ENCODE results near the gene BEND6. TPM values are rescaled to one million over a fixed set of nuclear protein-coding genes. Genes with fewer than 3 reads are reported as not detected.

The BEND6 gene
- total and polyA plus RNA-seq, 2 donors (not counting 3 experiments of a cell fraction or from before 2014, with no cell fraction given), result 0.15 to 0.66 TPM

GRCh38 chr6:56970849-56971248 lies 15.9 kb downstream of the BEND6 start:
- Histone ChIP-seq H3K27me3 (ENCODE audit: control insufficient read depth in 2 of 2, insufficient read depth in 2 of 2, low read length in 2 of 2) (no peaks in the 10 kb centered on the region), H3K4me2 (ENCODE audit: insufficient read depth, low read length) (no peak overlapping the region), H3K9ac (replicated peaks; ENCODE audit: extremely low read depth, insufficient read depth, low read length) (no peak overlapping the region), H3K4me3 (replicated peaks in 1 of 3; ENCODE audit: insufficient read depth in 1 of 3, low read depth in 1 of 3, low read length in 3 of 3) (no peak overlapping the region), H3K9me1 (replicated peaks; ENCODE audit: control insufficient read depth, extremely low read depth, insufficient read depth, low read length) (no peaks in the 10 kb centered on the region), H3K9me3 (replicated peaks; ENCODE audit: control insufficient read depth, insufficient read depth, low read length) (no peaks in the 10 kb centered on the region), H3K27ac (ENCODE audit: insufficient read depth, low read depth, low read length) (no peak overlapping the region), H3K79me2 (ENCODE audit: control insufficient read depth, insufficient read depth, low read length) (no peaks in the 10 kb centered on the region), H2AFZ (ENCODE audit: low read depth, low read length) (no peak overlapping the region), H3K4me1 (ENCODE audit: control insufficient read depth, extremely low read depth, insufficient read depth, low read length) (no peaks in the 10 kb centered on the region), H4K20me1 (replicated peaks; ENCODE audit: control insufficient read depth, extremely low read depth, insufficient read depth, low read length) (no peaks in the 10 kb centered on the region), H3K36me3 (ENCODE audit: control insufficient read depth in 2 of 2, extremely low read depth in 1 of 2, insufficient read depth in 2 of 2, low read length in 2 of 2) (no peaks in the 10 kb centered on the region)
- POLR2A ChIA-PET, result no interaction called here
- no peak for TF ChIP-seq MYC (IDR thresholded peaks at IDR 0.05; ENCODE audit: low read depth, low read length)
- TF ChIP-seq GATA2 (IDR thresholded peaks at IDR 0.05; ENCODE audit: insufficient read depth, insufficient read length, low read depth, low read length), result no peak
- FAIRE-seq (no peak), DNase-seq (ENCODE audit: low read depth, low spot score) (no peak)
- no TSS peak for BruUV-seq (replicated peaks)
- CTCF ChIA-PET, result interaction anchor here (1.0 kb wide), 1 partner anchor 25 kb away, joined by 3 read pairs; no protein-coding TSS in a partner anchor
- dilution Hi-C loops (cut with MboI; ENCODE audit: extremely low pct_ligation_motif_present, low sequenced_read_pairs) (no loop called here), intact Hi-C loops (cut with micrococcal nuclease) (no loop called here)

DNA sequence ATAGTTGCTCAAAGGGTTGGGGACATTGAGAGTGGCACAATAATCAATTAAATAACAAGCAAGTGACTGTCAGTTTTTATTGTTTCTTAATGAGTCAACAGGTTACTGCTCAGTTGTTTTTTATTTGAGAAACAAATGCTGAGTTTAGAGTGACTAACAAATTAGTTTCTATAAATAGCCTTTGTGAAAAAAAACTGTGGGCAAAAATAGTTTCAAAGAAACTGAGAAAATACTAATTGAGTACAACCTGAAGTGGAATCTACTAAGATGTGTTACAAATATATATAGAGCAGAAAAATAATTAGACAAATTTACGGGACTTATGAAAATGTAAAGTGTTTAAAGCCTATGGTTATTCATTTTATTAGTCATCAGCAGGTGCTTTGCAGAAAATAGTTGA lies 22.3 kb downstream of the BEND6 start:
- TF ChIP-seq POLR2AphosphoS5 (IDR thresholded peaks at IDR 0.05; ENCODE audit: insufficient read depth, low read depth, low read length) (no peak), POLR2A (IDR thresholded peaks at IDR 0.05; ENCODE audit: low read depth, low read length) (no peak), JUN (IDR thresholded peaks at IDR 0.05; ENCODE audit: borderline replicate concordance, insufficient read depth, insufficient read length, low read depth) (no peak), FOS (IDR thresholded peaks at IDR 0.05; ENCODE audit: borderline replicate concordance, insufficient read depth, low read length) (no peak), EZH2 (IDR thresholded peaks at IDR 0.05; ENCODE audit: borderline replicate concordance, low read depth, low read length, severe bottlenecking) (no peak), MYC (IDR thresholded peaks at IDR 0.05; ENCODE audit: low read depth, low read length) (no peak)
- TF ChIP-seq, protein P1, sequence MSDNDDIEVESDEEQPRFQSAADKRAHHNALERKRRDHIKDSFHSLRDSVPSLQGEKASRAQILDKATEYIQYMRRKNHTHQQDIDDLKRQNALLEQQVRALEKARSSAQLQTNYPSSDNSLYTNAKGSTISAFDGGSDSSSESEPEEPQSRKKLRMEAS (IDR thresholded peaks at IDR 0.05; ENCODE audit: insufficient read depth, insufficient read length), result no peak
- TF ChIP-seq, protein P2, sequence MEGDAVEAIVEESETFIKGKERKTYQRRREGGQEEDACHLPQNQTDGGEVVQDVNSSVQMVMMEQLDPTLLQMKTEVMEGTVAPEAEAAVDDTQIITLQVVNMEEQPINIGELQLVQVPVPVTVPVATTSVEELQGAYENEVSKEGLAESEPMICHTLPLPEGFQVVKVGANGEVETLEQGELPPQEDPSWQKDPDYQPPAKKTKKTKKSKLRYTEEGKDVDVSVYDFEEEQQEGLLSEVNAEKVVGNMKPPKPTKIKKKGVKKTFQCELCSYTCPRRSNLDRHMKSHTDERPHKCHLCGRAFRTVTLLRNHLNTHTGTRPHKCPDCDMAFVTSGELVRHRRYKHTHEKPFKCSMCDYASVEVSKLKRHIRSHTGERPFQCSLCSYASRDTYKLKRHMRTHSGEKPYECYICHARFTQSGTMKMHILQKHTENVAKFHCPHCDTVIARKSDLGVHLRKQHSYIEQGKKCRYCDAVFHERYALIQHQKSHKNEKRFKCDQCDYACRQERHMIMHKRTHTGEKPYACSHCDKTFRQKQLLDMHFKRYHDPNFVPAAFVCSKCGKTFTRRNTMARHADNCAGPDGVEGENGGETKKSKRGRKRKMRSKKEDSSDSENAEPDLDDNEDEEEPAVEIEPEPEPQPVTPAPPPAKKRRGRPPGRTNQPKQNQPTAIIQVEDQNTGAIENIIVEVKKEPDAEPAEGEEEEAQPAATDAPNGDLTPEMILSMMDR (IDR thresholded peaks at IDR 0.05; ENCODE audit: extremely low read depth in 1 of 2, insufficient read depth in 1 of 2, low read depth in 1 of 2, low read length in 2 of 2), result no peak
- Histone ChIP-seq H3K79me2 (ENCODE audit: control insufficient read depth, insufficient read depth, low read length) (no peaks in the 10 kb centered on the region), H3K4me1 (ENCODE audit: control insufficient read depth, extremely low read depth, insufficient read depth, low read length) (no peaks in the 10 kb centered on the region), H3K4me2 (ENCODE audit: insufficient read depth, low read length) (no peak overlapping the region), H3K36me3 (ENCODE audit: control insufficient read depth in 2 of 2, extremely low read depth in 1 of 2, insufficient read depth in 2 of 2, low read length in 2 of 2) (no peaks in the 10 kb centered on the region), H3K4me3 (replicated peaks in 1 of 3; ENCODE audit: insufficient read depth in 1 of 3, low read depth in 1 of 3, low read length in 3 of 3) (no peak overlapping the region), H3K9ac (replicated peaks; ENCODE audit: extremely low read depth, insufficient read depth, low read length) (no peak overlapping the region), H3K9me1 (replicated peaks; ENCODE audit: control insufficient read depth, extremely low read depth, insufficient read depth, low read length) (no peaks in the 10 kb centered on the region), H3K9me3 (replicated peaks; ENCODE audit: control insufficient read depth, insufficient read depth, low read length) (no peaks in the 10 kb centered on the region), H3K27ac (ENCODE audit: insufficient read depth, low read depth, low read length) (no peak overlapping the region), H3K27me3 (ENCODE audit: control insufficient read depth in 2 of 2, insufficient read depth in 2 of 2, low read length in 2 of 2) (no peaks in the 10 kb centered on the region), H4K20me1 (replicated peaks; ENCODE audit: control insufficient read depth, extremely low read depth, insufficient read depth, low read length) (no peaks in the 10 kb centered on the region), H2AFZ (ENCODE audit: low read depth, low read length) (no peak overlapping the region)
- ChIA-PET POLR2A (no interaction called here), CTCF (no interaction called here)
- intact Hi-C loops (cut with micrococcal nuclease), result no loop called here
- BruUV-seq (replicated peaks), result no TSS peak
- dilution Hi-C loops (cut with MboI; ENCODE audit: extremely low pct_ligation_motif_present, low sequenced_read_pairs), result no loop called here
- FAIRE-seq, result no peak
- DNase-seq (ENCODE audit: low read depth, low spot score), result no peak

Data from endothelial cell of umbilical vein (primary cell).